Peyer's patch (tissue), 4 donors: ENCODE results near the gene ALPL. TPM values are rescaled to one million over a fixed set of nuclear protein-coding genes. Genes with fewer than 3 reads are reported as not detected.

Experiments
- DNase-seq, 3 donors: peaks; one replicate each; pipeline ENCODE4 v3.0.0-alpha.2; 2017 to 2019
- H3K27ac ChIP-seq, 4 donors: fragments of 200-600 bp; sonication (generic); one replicate each; pipeline ENCODE4 v1.5.1; 2016 to 2019
- H3K27me3 ChIP-seq, 2 donors: fragments of 200-600 bp; sonication (generic); one replicate each; pipeline ENCODE4 v1.5.1; 2019
- H3K36me3 ChIP-seq, 3 donors: fragments of 200-600 bp; sonication (generic); one replicate each; pipeline ENCODE4 v1.5.1; 2016 to 2019
- H3K4me1 ChIP-seq, 4 donors: fragments of 200-600 bp; sonication (generic); one replicate each; pipeline ENCODE4 v1.5.1; 2016 to 2019
- H3K4me3 ChIP-seq, 4 donors: fragments of 200-600 bp; sonication (generic); 1 replicate in 3 of 4; 2 replicates in 1 of 4; pipeline ENCODE4 v1.5.1; 2016 to 2019; ENCODE audit warnings: mild to moderate bottlenecking in 1 of 4
- H3K9me3 ChIP-seq, 4 donors: fragments of 200-600 bp; sonication (generic); one replicate each; pipeline ENCODE4 v1.5.1; 2016 to 2019; ENCODE audit warnings: mild to moderate bottlenecking in 1 of 4
- POLR2A ChIP-seq, 2 donors: fragments of 450-650 bp; IDR thresholded peaks; one replicate each; pipeline ENCODE4 v1.5.1; 2017; ENCODE audit warnings: antibody characterized with exemption in 2 of 2, mild to moderate bottlenecking in 2 of 2, moderate library complexity in 2 of 2
- total RNA-seq, 4 donors: library from RNA; depleted of rRNA; stranded (reverse); fragments of >200 nt; gene quantifications; one replicate each; pipeline ENCODE4 v1.1.0, GENCODE V29; 2016
- TF ChIP-seq, protein P1 (sequence below), 6 experiments: fragments of 450-650 bp in 4 of 6; fragments of 200-600 bp in 2 of 6; sonication (generic) in 1 of 6; IDR thresholded peaks; one replicate each; pipeline ENCODE4 v1.5.1; 2017 to 2019; ENCODE audit warnings: antibody characterized with exemption in 6 of 6, mild to moderate bottlenecking in 3 of 6, moderate library complexity in 1 of 6

Gene ALPL
- total RNA-seq, 4 donors from 2014 or later: 0.70 to 10.7 (median 2.2) TPM

DNA sequence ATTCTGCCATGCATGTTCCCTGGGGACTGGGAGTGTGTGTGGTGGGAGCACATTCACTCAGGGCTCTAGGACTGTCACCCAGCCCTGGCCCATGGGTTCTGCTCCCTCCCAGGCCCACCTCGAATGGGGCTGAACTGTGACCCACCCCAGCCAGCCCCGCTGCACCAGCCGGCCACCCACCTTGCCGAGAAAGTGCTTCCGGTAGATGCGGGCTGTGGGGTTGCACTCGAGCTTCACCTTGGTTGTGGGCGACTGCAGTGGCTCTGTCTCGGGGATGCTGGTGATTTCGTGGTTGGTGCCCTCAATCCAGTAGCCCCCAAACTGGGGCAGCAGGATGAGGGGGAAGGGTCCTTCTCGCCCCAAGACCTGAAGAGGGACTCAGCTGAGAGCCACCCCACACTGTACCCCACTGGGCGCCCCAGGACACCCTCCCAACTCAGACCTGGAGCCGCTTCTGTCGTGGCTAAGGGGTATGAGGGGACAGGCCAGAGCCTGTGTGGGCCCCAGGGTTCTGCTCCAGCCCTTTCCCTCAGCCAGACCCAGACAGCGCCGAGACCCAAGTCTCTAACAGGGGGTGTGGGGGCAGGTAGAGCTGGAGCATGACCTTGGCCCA is 108.0 kb downstream of the ALPL start:
- Histone ChIP-seq H3K27me3 (no peaks in the 10 kb centered on the region), H3K4me1 (peaks cover 0 to 15% (median 0%) of the 10 kb centered on the region in 4 donors), H3K27ac (peak overlapping the region in 1 of 4 donors; percentile 75), H3K4me3 (no peak overlapping the region), H3K9me3 (no peaks in the 10 kb centered on the region), H3K36me3 (no peaks in the 10 kb centered on the region)
- TF ChIP-seq POLR2A (IDR thresholded peaks at IDR 0.05): no peak
- TF ChIP-seq, protein P1, sequence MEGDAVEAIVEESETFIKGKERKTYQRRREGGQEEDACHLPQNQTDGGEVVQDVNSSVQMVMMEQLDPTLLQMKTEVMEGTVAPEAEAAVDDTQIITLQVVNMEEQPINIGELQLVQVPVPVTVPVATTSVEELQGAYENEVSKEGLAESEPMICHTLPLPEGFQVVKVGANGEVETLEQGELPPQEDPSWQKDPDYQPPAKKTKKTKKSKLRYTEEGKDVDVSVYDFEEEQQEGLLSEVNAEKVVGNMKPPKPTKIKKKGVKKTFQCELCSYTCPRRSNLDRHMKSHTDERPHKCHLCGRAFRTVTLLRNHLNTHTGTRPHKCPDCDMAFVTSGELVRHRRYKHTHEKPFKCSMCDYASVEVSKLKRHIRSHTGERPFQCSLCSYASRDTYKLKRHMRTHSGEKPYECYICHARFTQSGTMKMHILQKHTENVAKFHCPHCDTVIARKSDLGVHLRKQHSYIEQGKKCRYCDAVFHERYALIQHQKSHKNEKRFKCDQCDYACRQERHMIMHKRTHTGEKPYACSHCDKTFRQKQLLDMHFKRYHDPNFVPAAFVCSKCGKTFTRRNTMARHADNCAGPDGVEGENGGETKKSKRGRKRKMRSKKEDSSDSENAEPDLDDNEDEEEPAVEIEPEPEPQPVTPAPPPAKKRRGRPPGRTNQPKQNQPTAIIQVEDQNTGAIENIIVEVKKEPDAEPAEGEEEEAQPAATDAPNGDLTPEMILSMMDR (IDR thresholded peaks at IDR 0.05): no peak
- DNase-seq: no peak

DNA sequence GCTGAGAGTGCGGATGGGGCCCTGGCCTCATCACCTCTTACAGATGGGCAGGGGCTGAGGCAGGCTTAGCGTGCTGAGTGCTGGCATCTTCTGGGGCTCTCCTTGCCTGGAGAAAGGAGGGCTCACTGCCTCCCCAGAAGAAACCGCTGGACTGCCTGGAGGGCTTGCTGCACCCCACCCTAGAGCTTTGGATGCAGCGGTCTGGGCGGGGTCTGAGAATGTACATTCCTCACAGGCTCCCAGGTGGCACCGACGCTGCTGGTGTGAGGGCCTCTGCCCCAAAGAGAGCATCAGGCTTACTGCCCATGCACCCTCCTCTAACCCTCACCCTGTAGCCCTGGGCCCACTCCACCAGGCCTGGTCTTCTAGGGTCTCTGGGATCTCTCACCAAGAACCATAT is 108.8 kb downstream of the ALPL start:
- Histone ChIP-seq H3K36me3 (no peaks in the 10 kb centered on the region), H3K4me1 (peaks cover 0 to 18% (median 0%) of the 10 kb centered on the region in 4 donors), H3K27me3 (no peaks in the 10 kb centered on the region), H3K4me3 (no peak overlapping the region), H3K9me3 (no peaks in the 10 kb centered on the region), H3K27ac (no peak overlapping the region)
- TF ChIP-seq, protein P1 (IDR thresholded peaks at IDR 0.05): no peak
- no peak for TF ChIP-seq POLR2A (IDR thresholded peaks at IDR 0.05)
- no peak for DNase-seq

DNA sequence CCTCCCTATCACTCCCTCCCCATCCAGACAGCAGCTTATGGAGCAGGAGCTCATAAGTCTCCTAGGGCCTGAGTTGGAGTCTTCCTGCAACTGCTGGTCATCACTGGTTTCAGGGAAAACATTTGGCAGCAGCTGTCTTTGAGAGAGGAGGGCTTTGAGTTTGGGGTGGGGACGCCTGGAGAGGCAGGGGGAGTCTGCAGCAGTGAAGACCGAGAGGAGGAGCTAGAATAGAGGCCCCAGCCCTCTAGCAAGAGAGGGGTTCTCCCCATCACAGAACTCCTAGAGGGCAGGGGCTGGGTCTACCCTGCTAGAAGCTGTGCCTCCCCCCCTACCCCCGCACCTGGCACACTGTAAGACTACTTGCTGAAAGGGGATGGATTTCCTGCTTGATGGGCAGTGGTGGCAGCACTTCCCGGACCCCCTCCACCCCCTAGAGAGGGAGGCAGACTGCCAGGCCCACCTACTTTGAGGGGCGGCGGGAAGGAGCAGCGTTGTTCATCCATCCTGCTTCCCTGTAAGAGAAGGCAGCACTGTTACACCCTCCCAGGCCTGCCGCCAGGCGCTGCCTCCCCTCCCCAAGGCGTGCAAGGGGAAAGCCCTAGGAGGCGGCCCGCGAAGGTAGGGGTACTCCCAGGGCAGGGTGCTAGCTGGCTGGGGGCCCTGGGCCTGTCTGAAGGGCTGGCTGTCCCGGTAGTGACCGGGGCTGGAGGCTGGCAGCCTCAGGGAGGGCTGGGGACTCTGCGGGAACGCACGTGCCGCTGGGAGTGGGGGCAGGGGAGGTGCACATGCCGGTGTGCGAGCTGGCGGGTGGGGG is 109.5 kb downstream of the ALPL start:
- Histone ChIP-seq H3K9me3 (no peaks in the 10 kb centered on the region), H3K36me3 (no peaks in the 10 kb centered on the region), H3K27me3 (no peaks in the 10 kb centered on the region), H3K27ac (no peak overlapping the region), H3K4me1 (peaks cover 0 to 23% (median 0%) of the 10 kb centered on the region in 4 donors), H3K4me3 (peak overlapping the region in 1 of 4 donors; percentile 17)
- no peak for DNase-seq
- TF ChIP-seq, protein P1 (IDR thresholded peaks at IDR 0.05): no peak
- TF ChIP-seq POLR2A (IDR thresholded peaks at IDR 0.05): no peak

DNA sequence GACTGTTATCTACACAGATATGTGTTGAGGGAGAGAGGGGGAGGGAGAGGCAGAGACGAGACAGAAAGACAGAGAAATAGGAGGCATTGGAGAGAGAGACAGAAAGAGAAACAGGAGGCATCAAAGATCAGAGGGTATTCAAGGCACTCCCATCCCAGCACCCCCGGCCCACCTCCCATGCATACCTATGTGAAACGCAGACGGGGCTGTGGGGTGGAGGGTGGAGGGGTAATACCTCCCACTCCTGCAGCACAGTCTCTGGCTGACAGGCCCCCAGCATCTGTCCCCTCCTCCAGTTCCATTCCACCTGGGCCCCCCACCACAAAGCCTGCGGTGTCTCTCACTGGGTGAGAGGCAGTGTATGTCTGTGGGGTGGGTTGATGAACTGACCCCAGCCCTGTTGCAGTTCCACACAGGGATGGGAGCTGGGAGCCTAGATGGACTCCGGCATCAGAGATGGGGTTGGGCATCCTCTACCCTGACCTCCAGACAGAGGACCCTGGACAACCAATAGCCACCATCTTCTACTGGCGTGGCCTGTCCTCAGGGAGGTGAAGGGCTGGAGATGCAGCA is 110.2 kb downstream of the ALPL start:
- no peak for TF ChIP-seq POLR2A (IDR thresholded peaks at IDR 0.05)
- TF ChIP-seq, protein P1 (IDR thresholded peaks at IDR 0.05): no peak
- no peak overlapping the region for H3K27ac ChIP-seq
- peaks cover 0 to 18% (median 0%) of the 10 kb centered on the region in 4 donors for H3K4me1 ChIP-seq

DNA sequence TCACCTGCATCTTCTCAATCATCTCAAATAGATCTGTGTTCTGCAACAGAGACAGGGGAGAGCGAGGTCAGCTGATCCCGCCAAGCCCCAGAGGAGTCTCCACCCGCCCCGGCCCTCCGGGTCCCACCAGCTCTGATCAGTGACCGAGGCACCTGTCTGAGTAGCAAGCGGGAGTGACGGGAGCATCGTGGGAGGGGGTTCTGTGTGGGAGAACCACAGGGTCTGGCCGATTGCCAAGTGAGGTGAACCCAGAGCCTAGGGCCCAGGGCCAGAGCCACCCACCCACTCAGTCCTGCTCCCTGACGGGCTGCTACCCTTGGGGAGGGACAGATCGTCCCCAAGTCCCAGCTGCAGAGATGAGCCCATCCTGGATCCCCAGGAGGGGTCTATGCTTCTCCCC is 110.8 kb downstream of the ALPL start:
- Histone ChIP-seq H3K27ac (no peak overlapping the region), H3K27me3 (no peaks in the 10 kb centered on the region), H3K36me3 (no peaks in the 10 kb centered on the region), H3K4me3 (peak overlapping the region in 2 of 4 donors; percentile 53 to 64), H3K4me1 (peaks cover 0 to 12% (median 0%) of the 10 kb centered on the region in 4 donors), H3K9me3 (no peaks in the 10 kb centered on the region)
- TF ChIP-seq, protein P1 (IDR thresholded peaks at IDR 0.05): no peak
- TF ChIP-seq POLR2A (IDR thresholded peaks at IDR 0.05): no peak
- no peak for DNase-seq

More for the DNA sequence above, 110.2 kb downstream of the ALPL start:
- no peak for DNase-seq
- peak overlapping the region in 1 of 4 donors; percentile 53 for H3K4me3 ChIP-seq
- H3K9me3 ChIP-seq: no peaks in the 10 kb centered on the region
- H3K27me3 ChIP-seq: no peaks in the 10 kb centered on the region
- no peaks in the 10 kb centered on the region for H3K36me3 ChIP-seq
